A673 (cell line): ENCODE measurements around the gene NOP56.

ENCODE experiments used
- CTCF ChIP-seq: fragments of 300-800, 200-600 bp; sonication (generic); conservative IDR thresholded peaks from 2 replicates; pipeline ENCODE4 v1.5.1; 2017; ENCODE audit warnings: low read depth, mild to moderate bottlenecking, antibody characterized with exemption, low read length, moderate library complexity, mixed read lengths
- EZH2 ChIP-seq: fragments of 200-600 bp; sonication (generic); IDR thresholded peaks from 2 replicates; pipeline ENCODE4 v1.6.1; 2017; ENCODE audit warnings: borderline replicate concordance, low read depth, mild to moderate bottlenecking, mixed read lengths, antibody characterized with exemption, low read length; ENCODE audit not compliant: poor library complexity, severe bottlenecking

GRCh38 chr20:2654384-2654822 is 2.0 kb downstream of the NOP56 start:
- TF ChIP-seq CTCF: no peak
- TF ChIP-seq EZH2: no peak
